NCI-H146 treated with DMSO at 0.1 percent for 48 hours (cell line): Measurements from ENCODE around the gene CD1E.
"Not testable (repeated sequence)": the region's sequence is repeated elsewhere in the genome, so short reads cannot be mapped to it uniquely, and the experiment has no call there.

Experiments used
- DNase-seq: peaks from one replicate; lab custom pipeline; 2025; ENCODE audit not compliant: unreplicated experiment; lab: John Stamatoyannopoulos, UW

CD1E gene

DNA sequence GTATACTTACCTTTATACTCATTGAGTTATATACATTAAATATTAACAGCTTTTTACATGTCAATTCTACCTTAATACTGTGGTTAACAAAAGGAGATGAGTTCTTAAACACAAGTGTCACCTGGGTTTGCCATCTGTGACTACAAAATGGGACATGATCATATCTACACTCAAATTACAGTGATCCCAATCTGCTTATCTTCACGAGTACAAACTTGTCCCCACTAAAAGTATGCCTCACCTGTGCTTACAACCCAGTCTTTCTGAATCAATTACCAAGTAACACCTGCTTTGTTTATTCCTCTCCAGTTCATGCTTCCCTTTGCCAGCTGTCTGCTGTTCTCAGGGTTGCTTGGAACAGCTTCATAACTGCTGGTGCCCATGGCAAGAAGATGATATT lies 8.8 kb downstream of the CD1E start:
- DNase-seq, result no peak

DNA sequence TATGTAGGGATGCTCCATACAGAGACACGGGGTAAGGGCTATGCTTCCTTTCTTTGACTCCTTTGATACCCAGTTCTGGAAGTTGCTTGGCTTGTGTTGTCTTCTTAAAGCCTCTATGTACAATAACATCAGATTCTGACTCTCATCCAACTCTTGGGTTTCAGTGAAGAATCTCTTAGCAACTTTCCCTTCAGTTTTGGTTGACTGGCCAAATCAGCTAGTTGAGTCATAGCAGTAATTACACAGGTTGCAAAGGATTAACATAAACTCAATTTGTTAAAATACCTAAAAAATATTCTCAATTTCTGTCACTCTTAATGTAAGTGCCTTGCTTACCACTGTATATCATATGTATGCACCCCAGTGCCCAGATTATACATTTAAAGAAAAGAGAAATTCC lies 9.2 kb downstream of the CD1E start:
- no peak for DNase-seq

DNA sequence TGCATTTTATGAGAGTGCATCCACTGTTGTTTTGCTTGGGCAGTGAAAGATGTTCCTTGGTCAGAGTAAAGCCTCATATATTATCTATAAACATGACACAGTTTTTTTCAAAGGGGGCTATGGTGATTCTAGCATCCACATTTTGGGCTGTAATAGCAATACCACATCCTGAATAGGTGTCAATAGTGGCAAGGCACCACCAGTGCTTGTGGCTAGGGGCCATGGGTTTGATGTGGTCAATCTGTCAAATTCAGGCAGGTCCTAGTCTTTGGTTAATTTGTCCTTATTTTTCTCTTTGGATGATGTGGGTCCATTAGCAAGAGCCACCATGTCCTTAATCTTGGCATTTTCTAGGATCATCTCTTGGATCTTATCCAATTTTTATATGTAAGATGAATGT lies 13.1 kb downstream of the CD1E start:
- no peak for DNase-seq

DNA sequence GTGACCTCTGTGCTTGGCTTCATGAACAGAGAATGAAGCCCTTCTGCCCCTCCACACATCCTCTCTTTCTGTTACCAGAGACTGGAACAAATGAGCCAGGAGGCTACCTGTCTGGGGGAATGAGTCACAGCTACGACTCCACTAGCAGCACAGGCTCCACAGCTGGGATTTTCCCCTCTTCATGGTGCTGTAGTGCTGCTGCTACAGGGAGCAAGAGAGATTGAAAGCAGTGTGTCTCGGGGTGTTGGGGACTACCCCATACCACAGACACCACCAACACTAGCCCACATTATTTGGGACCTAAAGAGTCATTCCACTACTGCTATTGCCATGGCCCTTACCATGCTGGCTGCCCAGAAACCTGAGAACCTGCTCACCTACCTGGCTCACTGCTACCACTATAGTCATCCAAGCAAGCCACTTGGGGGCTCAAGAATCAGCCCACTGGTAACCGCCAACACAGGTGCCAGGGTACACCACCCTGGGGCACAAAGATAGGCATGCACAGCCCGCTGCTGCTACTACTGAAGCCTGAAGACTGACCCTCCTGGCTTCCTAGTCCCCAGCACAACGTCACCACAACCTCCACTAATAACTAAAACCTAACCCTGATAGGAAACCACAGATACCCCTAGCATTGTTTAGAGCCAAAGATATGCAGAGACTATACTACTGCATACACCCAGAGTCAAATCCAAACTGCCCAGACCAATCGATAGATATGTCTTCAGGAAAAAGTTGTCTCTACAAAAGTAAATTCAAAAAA lies 17.7 kb downstream of the CD1E start:
- no peak for DNase-seq

DNA sequence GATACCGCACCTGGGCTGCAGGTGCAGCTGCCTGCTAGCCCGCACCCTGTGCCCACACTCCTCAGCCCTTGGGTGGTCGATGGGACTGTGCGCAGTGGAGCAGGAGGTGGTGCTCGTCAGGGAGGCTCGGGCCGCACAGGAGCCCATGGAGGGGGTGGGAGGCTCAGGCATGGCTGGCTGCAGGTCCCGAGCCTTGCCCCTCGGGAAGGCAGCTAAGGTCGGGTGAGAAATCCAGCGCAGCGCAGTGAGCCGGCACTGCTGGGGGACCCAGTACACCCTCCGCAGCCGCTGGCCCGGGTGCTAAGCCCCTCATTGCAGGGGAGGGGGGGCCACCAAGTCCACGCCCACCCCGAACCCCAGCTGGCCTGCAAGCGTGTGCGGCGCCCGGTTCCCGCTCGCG lies 20.4 kb downstream of the CD1E start:
- not testable (repeated sequence) for DNase-seq

DNA sequence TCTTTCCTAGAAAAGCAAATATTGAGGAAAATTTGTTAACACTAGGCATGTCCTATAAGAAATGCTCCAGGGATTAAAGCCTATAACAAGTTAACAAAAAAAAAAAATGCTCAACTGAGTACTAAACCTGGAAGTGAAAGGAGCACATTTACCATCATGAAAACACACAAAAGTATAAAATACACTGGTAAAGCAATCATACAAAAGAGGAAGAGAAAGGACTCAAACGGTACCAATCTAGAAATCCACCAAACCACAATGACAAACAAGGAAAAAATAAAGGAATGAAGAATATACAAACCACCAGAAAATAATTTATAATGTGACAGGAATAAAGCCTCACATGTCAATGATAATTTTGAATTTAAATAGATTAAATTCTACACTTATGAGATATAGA lies 21.2 kb downstream of the CD1E start:
- no peak for DNase-seq

DNA sequence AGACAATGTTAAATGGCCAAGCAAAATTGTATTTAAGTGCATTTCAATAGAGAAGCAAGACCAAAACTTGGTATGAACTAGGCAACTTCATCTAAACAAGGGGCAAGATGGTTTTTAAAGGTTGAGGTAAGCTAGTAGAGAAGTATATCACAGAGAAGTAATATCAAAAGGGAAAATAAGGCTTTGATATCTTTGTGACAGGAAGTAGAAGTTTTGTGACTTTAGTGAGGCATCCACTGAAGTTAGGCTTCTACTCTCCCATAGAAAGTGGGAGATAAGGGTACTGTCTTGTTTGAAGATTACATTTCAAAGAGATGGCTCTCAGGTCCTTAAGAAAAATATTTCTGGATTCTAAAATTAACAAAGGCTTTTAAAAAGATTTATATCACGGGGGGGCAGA lies 36.6 kb downstream of the CD1E start:
- no peak for DNase-seq

DNA sequence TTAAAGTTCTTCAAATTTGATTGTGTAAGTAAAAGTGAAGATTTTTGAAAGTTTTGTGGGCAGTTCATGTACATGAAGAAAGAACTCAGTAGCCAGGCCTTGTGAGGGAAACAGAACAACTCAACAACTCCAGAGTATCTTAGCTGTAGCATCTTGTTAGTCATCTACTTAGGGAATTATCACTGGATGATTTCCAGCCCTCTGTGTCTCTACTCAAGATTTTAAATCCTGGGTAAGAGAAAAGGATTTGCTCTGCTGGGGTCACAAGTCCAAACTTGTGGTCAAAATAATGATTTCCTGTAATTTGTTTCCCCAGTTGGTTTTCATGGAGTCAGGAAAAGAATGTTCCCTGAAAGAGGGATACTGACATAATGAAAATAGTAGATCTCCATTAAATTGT lies 37.4 kb downstream of the CD1E start:
- no peak for DNase-seq

DNA sequence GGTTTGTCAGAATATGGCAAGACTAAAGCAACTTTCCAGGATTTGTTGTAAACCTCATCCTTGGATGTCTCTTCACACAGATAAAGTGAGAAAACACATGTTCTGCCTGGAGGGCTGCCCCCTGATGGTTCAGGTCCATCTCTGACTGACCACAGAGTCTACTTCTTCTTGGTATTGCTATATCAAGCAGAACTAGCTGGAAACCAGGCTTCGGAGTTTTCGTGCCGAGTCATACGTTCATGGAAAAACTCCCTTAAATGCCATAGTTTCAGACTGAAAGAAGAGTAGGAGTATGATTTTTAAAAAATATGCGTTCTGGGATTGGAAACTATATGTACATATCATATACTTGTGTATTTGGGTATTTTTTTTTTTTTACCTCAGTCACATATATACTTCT lies 39.8 kb downstream of the CD1E start:
- DNase-seq, result no peak

DNA sequence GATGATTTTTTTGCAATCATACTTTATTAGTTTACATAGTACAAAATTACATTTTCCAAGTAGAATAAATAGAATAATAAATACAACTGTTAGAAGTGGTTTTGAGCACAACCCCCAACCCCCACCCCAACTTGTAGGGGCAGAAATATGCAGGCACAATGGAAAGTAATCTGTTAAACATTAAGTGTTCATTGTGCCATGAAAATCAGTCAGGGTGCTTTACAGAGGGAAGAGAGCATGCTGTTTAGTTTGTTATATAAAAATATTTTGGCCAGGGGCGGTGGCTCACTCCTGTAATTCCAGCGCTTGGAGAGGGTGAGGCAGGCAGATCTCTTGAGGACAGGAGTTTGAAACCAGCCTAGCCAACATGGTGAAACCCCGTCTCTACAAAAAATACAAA lies 43.0 kb downstream of the CD1E start:
- no peak for DNase-seq

DNA sequence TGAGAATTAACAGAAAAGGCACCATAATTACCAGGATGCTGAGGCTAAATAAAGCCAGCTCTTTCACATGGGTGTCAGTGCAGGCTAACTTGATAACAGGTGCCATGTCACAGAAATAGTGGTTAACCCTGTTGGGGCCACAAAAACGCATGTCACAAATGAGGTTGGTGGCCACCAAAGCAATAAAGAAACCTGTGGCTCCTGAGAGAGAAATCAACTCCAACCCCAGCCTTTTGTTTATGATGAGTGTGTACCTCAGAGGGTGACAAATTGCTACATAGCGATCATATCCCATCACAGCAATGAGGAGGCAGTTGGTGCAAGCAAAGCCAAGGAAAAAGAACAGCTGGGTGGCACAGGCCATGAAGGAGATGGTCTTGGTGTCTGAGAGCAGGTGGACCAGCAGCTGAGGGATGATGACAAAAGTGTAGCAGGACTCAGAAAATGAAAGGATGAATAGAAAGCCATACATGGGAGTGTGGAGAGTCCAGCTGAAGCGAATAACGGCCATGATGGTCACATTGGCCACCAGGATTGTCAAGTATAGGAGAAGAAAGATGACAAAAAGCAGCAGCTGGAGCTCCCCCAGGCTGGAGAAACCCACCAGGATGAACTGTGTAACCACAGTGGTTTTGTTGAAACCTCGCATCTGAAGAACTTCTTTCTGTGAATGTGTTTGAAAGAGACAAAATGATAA lies 45.3 kb downstream of the CD1E start, which contains the start of gene OR10T2:
Gene OR10T2 (minus strand): TSS at position 649 of the 697 bp plus-strand sequence. CDS start 0 bp downstream, at position 649.
- no peak for DNase-seq

DNA sequence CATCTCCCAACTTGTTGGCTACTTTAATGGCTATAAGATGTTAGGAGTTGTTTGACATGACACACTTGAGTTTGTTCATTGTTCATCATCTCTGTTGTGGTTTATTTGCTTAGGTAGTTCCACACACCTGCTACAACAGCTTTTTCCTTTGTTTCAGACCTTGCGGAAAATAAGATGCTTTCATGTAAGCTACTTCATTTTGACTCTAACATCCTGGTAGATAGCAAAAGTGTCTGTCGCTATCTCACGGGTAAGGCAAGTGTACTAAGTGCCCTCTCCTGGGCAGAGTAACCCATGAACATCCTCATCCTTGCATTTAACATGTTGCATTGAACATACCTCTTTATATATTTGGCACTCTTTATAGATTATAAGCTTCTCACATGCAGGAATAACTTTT lies 47.2 kb downstream of the CD1E start:
- no peak for DNase-seq

DNA sequence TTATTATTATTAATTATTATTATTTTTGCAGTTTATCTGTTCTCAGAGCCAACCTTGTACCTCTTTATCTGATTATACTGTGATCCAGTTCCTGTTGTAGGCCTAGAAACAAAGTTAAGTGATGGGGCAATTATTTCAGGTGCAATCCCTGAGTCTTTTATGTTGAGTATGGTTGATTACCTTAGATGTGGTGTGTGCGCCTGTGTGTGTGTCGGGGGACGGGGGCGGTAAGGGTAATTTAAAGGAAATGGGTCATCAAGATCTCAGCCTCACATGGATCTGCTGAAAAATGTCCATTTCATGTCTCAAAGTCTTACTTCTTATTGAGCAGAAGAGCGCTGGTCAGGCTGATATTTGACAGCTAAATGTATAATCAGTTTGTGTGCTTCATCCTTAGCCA lies 53.4 kb downstream of the CD1E start:
- DNase-seq, result no peak
